ENCODE data around the gene UST.

GRCh38 chr6:148842296-148843019 lies 95.6 kb downstream of the UST start:
- no peak for TF ChIP-seq CTCF (IDR thresholded peaks at IDR 0.05)
- no peak for TF ChIP-seq EZH2 (IDR thresholded peaks at IDR 0.05)
- TF ChIP-seq EZH2phosphoT487 (IDR thresholded peaks at IDR 0.05) = no peak
